ENCODE data around the gene PLET1. TPM values are rescaled to one million over a fixed set of nuclear protein-coding genes. Genes with fewer than 3 reads are reported as not detected.

The PLET1 gene
- total and polyA plus RNA-seq, 2 donors (not counting 3 experiments of a cell fraction or from before 2014, with no cell fraction given): not detected

DNA sequence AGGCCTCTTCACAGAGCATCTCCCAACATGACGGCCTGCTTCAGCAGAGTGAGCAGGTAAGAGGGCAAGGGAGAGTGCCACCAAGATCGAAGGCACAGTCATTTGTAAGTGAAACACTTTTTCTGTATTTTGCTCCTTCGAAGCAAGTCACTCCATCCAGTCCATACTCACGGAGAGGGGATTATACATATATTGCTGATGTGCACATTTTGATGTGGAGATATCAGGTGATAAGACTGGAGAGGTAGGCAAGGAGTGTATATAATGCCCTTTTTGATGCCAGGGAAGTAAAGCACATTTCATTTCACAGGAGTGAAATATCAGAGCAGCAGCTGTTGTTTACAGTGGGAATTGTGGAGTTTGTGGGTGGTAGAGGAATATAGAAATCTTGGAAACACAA, 23.2 kb downstream of the PLET1 start:
- no peaks in the 10 kb centered on the region for H3K27me3 ChIP-seq (ENCODE audit: control insufficient read depth in 2 of 2, insufficient read depth in 2 of 2, low read length in 2 of 2)
- no peak overlapping the region for H3K27ac ChIP-seq (ENCODE audit: insufficient read depth, low read depth, low read length)
- no peaks in the 10 kb centered on the region for H4K20me1 ChIP-seq (replicated peaks; ENCODE audit: control insufficient read depth, extremely low read depth, insufficient read depth, low read length)
- H3K9me1 ChIP-seq (replicated peaks; ENCODE audit: control insufficient read depth, extremely low read depth, insufficient read depth, low read length): no peaks in the 10 kb centered on the region
- no peak for FAIRE-seq
- POLR2A ChIA-PET: no interaction called here
- intact Hi-C loops (cut with micrococcal nuclease): no loop called here
- H3K9me3 ChIP-seq (replicated peaks; ENCODE audit: control insufficient read depth, insufficient read depth, low read length): no peaks in the 10 kb centered on the region
- H3K4me3 ChIP-seq (replicated peaks in 1 of 3; ENCODE audit: insufficient read depth in 1 of 3, low read depth in 1 of 3, low read length in 3 of 3): no peak overlapping the region
- H3K4me1 ChIP-seq (ENCODE audit: control insufficient read depth, extremely low read depth, insufficient read depth, low read length): no peaks in the 10 kb centered on the region
- peaks cover 9 to 17% of the 10 kb centered on the region in 2 experiments for H3K36me3 ChIP-seq (ENCODE audit: control insufficient read depth in 2 of 2, extremely low read depth in 1 of 2, insufficient read depth in 2 of 2, low read length in 2 of 2)
- no peak overlapping the region for H3K4me2 ChIP-seq (ENCODE audit: insufficient read depth, low read length)
- H3K79me2 ChIP-seq (ENCODE audit: control insufficient read depth, insufficient read depth, low read length): no peaks in the 10 kb centered on the region
- no TSS peak for BruUV-seq (replicated peaks)
- DNase-seq (ENCODE audit: low read depth, low spot score): no peak
- TF ChIP-seq, protein P1, sequence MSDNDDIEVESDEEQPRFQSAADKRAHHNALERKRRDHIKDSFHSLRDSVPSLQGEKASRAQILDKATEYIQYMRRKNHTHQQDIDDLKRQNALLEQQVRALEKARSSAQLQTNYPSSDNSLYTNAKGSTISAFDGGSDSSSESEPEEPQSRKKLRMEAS (IDR thresholded peaks at IDR 0.05; ENCODE audit: insufficient read depth, insufficient read length): no peak
- TF ChIP-seq POLR2A (IDR thresholded peaks at IDR 0.05; ENCODE audit: low read depth, low read length) (no peak), JUN (IDR thresholded peaks at IDR 0.05; ENCODE audit: borderline replicate concordance, insufficient read depth, insufficient read length, low read depth) (no peak), EZH2 (IDR thresholded peaks at IDR 0.05; ENCODE audit: borderline replicate concordance, low read depth, low read length, severe bottlenecking) (no peak), FOS (IDR thresholded peaks at IDR 0.05; ENCODE audit: borderline replicate concordance, insufficient read depth, low read length) (no peak), GATA2 (IDR thresholded peaks at IDR 0.05; ENCODE audit: insufficient read depth, insufficient read length, low read depth, low read length) (no peak)
- dilution Hi-C loops (cut with MboI; ENCODE audit: extremely low pct_ligation_motif_present, low sequenced_read_pairs): no loop called here
- CTCF ChIA-PET: interaction anchor here (0.8 to 1.3 kb wide), 3 partner anchors 16 to 43 kb away, joined by 3 to 7 read pairs (median 3); no protein-coding TSS in a partner anchor
- H3K9ac ChIP-seq (replicated peaks; ENCODE audit: extremely low read depth, insufficient read depth, low read length): no peak overlapping the region
- no peak overlapping the region for H2AFZ ChIP-seq (ENCODE audit: low read depth, low read length)

DNA sequence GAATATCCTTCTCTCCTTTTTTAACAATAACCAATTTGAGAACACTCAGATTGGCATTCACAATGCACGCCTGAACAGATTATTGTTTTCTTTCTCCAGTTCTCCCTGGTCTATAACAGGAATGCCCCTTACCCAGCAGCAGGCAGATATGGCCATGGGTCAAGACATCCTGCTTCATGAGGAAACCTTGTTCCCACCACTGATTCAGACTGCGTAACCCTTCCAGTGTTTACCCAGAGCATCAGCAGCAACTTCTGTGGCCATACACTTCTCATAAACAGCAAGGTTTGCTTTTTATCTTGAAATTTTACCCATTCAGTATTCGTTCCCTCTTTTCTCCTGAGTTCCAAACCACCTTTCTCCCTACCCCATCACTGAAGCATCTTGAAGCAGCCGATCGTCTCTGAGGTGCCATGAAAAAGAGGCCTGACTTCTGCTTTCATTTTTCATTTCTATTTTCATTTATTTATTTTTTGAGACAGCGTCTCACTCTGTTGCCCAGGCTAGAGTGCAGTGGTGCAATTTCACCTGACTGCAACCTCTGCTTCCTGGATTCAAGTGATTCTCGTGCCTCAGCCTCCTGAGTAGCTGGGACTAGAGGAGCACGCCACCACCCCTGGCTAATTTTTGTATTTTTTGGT, 24.8 kb downstream of the PLET1 start:
- peaks cover 11 to 21% of the 10 kb centered on the region in 2 experiments for H3K36me3 ChIP-seq (ENCODE audit: control insufficient read depth in 2 of 2, extremely low read depth in 1 of 2, insufficient read depth in 2 of 2, low read length in 2 of 2)
- BruUV-seq (replicated peaks): no TSS peak
- no peaks in the 10 kb centered on the region for H4K20me1 ChIP-seq (replicated peaks; ENCODE audit: control insufficient read depth, extremely low read depth, insufficient read depth, low read length)
- no peak for FAIRE-seq
- no peak overlapping the region for H3K4me2 ChIP-seq (ENCODE audit: insufficient read depth, low read length)
- H3K79me2 ChIP-seq (ENCODE audit: control insufficient read depth, insufficient read depth, low read length): no peaks in the 10 kb centered on the region
- H3K4me3 ChIP-seq (replicated peaks in 1 of 3; ENCODE audit: insufficient read depth in 1 of 3, low read depth in 1 of 3, low read length in 3 of 3): no peak overlapping the region
- no peaks in the 10 kb centered on the region for H3K4me1 ChIP-seq (ENCODE audit: control insufficient read depth, extremely low read depth, insufficient read depth, low read length)
- dilution Hi-C loops (cut with MboI; ENCODE audit: extremely low pct_ligation_motif_present, low sequenced_read_pairs) (no loop called here), intact Hi-C loops (cut with micrococcal nuclease) (no loop called here)
- H3K9ac ChIP-seq (replicated peaks; ENCODE audit: extremely low read depth, insufficient read depth, low read length): no peak overlapping the region
- no peak for DNase-seq (ENCODE audit: low read depth, low spot score)
- H3K27ac ChIP-seq (ENCODE audit: insufficient read depth, low read depth, low read length): no peak overlapping the region
- H2AFZ ChIP-seq (ENCODE audit: low read depth, low read length): no peak overlapping the region
- POLR2A ChIA-PET: no interaction called here
- CTCF ChIA-PET: no interaction called here
- TF ChIP-seq MYC (IDR thresholded peaks at IDR 0.05; ENCODE audit: low read depth, low read length) (no peak), POLR2A (IDR thresholded peaks at IDR 0.05; ENCODE audit: low read depth, low read length) (no peak), EZH2 (IDR thresholded peaks at IDR 0.05; ENCODE audit: borderline replicate concordance, low read depth, low read length, severe bottlenecking) (no peak), JUN (IDR thresholded peaks at IDR 0.05; ENCODE audit: borderline replicate concordance, insufficient read depth, insufficient read length, low read depth) (no peak), FOS (IDR thresholded peaks at IDR 0.05; ENCODE audit: borderline replicate concordance, insufficient read depth, low read length) (no peak), POLR2AphosphoS5 (IDR thresholded peaks at IDR 0.05; ENCODE audit: insufficient read depth, low read depth, low read length) (no peak), GATA2 (IDR thresholded peaks at IDR 0.05; ENCODE audit: insufficient read depth, insufficient read length, low read depth, low read length) (no peak)
- TF ChIP-seq, protein P2, sequence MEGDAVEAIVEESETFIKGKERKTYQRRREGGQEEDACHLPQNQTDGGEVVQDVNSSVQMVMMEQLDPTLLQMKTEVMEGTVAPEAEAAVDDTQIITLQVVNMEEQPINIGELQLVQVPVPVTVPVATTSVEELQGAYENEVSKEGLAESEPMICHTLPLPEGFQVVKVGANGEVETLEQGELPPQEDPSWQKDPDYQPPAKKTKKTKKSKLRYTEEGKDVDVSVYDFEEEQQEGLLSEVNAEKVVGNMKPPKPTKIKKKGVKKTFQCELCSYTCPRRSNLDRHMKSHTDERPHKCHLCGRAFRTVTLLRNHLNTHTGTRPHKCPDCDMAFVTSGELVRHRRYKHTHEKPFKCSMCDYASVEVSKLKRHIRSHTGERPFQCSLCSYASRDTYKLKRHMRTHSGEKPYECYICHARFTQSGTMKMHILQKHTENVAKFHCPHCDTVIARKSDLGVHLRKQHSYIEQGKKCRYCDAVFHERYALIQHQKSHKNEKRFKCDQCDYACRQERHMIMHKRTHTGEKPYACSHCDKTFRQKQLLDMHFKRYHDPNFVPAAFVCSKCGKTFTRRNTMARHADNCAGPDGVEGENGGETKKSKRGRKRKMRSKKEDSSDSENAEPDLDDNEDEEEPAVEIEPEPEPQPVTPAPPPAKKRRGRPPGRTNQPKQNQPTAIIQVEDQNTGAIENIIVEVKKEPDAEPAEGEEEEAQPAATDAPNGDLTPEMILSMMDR (IDR thresholded peaks at IDR 0.05; ENCODE audit: extremely low read depth in 1 of 2, insufficient read depth in 1 of 2, low read depth in 1 of 2, low read length in 2 of 2): no peak
- TF ChIP-seq, protein P1 (IDR thresholded peaks at IDR 0.05; ENCODE audit: insufficient read depth, insufficient read length): no peak
- H3K9me3 ChIP-seq (replicated peaks; ENCODE audit: control insufficient read depth, insufficient read depth, low read length): no peaks in the 10 kb centered on the region
- H3K27me3 ChIP-seq (ENCODE audit: control insufficient read depth in 2 of 2, insufficient read depth in 2 of 2, low read length in 2 of 2): no peaks in the 10 kb centered on the region
- H3K9me1 ChIP-seq (replicated peaks; ENCODE audit: control insufficient read depth, extremely low read depth, insufficient read depth, low read length): no peaks in the 10 kb centered on the region

All from endothelial cell of umbilical vein (primary cell).